GM12892 (cell line): ENCODE results near the gene DOCK4.

Source experiments
- POLR2A ChIP-seq: IDR thresholded peaks from 2 replicates; pipeline ENCODE4 v1.6.1; 2011; ENCODE audit warnings: low read depth, low read length, control low read depth
- POLR2AphosphoS5 ChIP-seq: IDR thresholded peaks from 2 replicates; pipeline ENCODE4 v1.6.1; 2011; ENCODE audit warnings: low read depth, low read length, control low read depth

DNA sequence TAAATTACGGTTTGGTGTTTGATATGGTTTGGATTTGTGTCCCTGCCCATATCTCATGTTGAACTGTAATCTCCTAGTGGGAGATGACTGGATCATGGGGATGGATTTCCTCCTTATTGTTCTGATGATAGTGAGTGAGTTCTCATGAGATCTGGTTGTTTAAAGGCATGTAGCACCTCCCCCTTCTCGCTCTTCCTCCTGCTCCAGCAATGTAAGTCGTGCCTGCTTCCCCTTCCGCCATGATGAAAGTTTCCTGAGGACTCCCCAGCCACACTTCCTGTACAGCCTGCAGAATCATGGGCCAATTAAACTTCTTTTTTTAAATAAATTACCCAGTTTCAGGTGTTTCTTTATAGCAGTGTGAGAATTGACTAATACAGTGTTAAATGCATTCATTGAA is 116.6 kb downstream of the DOCK4 start:
- TF ChIP-seq POLR2AphosphoS5 (no peak), POLR2A (no peak)
